ENCODE measurements around the gene PEMT.

The PEMT gene

GRCh38 chr17:17628388-17629008, 37.0 kb upstream of the PEMT start:
- H3K4me3 ChIP-seq (ENCODE audit: control insufficient read depth, low read depth, low read length): no peak overlapping the region
- no peak for DNase-seq (ENCODE audit: low read depth)

GRCh38 chr17:17626840-17627239, 35.3 kb upstream of the PEMT start:
- DNase-seq (ENCODE audit: low read depth): no peak
- TF ChIP-seq CTCF (conservative IDR thresholded peaks at IDR 0.05; ENCODE audit: control insufficient read depth, insufficient read depth, low read depth, low read length): no peak
- H3K4me3 ChIP-seq (ENCODE audit: control insufficient read depth, low read depth, low read length): no peak overlapping the region

More at GRCh38 chr17:17628388-17629008, 37.0 kb upstream of the PEMT start:
- TF ChIP-seq CTCF (conservative IDR thresholded peaks at IDR 0.05; ENCODE audit: control insufficient read depth, insufficient read depth, low read depth, low read length): no peak

- no peak overlapping the region for H3K4me3 ChIP-seq (ENCODE audit: control insufficient read depth, low read depth, low read length)
- DNase-seq (ENCODE audit: low read depth): no peak
- TF ChIP-seq CTCF (conservative IDR thresholded peaks at IDR 0.05; ENCODE audit: control insufficient read depth, insufficient read depth, low read depth, low read length): no peak
Measured at GRCh38 chr17:17626151-17626805, 34.8 kb upstream of the PEMT start.

- H3K4me3 ChIP-seq (ENCODE audit: control insufficient read depth, low read depth, low read length): no peak overlapping the region
- no peak for DNase-seq (ENCODE audit: low read depth)
- no peak for TF ChIP-seq CTCF (conservative IDR thresholded peaks at IDR 0.05; ENCODE audit: control insufficient read depth, insufficient read depth, low read depth, low read length)
Measured at GRCh38 chr17:17624741-17625140, 33.2 kb upstream of the PEMT start.

- H3K4me3 ChIP-seq (ENCODE audit: control insufficient read depth, low read depth, low read length): no peak overlapping the region
- no peak for TF ChIP-seq CTCF (conservative IDR thresholded peaks at IDR 0.05; ENCODE audit: control insufficient read depth, insufficient read depth, low read depth, low read length)
- no peak for DNase-seq (ENCODE audit: low read depth)
Measured at GRCh38 chr17:17623904-17624303, 32.4 kb upstream of the PEMT start.

- no peak for DNase-seq (ENCODE audit: low read depth)
- no peak for TF ChIP-seq CTCF (conservative IDR thresholded peaks at IDR 0.05; ENCODE audit: control insufficient read depth, insufficient read depth, low read depth, low read length)
- no peak overlapping the region for H3K4me3 ChIP-seq (ENCODE audit: control insufficient read depth, low read depth, low read length)
Measured at GRCh38 chr17:17621254-17621653, 29.7 kb upstream of the PEMT start.
